ENCODE results near the gene PLSCR4. TPM values are rescaled to one million over a fixed set of nuclear protein-coding genes. Genes with fewer than 3 reads are reported as not detected.

The PLSCR4 gene
- total and polyA plus RNA-seq, 2 donors from 2014 or later: 11.9 to 33.0 TPM

DNA sequence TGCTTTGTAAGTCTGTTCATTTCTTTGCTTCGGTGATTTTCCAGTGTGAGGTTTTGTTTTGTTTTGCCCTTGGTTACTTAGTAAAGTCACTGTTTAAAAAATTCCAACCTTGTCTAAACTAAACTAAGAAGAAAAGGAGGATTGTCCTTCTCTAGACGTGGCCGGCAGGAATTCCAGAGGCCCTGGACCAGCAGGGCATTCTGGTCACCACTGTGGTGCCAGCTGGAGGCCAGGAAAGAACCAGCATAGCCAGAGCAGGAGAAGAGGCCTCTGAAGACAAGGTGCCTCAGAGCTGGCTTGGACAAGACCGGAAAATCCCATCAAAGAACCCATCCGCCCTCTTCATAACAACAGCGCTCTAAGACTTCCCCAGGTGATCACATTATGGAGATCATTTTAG is 98.1 kb downstream of the PLSCR4 start:
- H3K27me3 ChIP-seq (ENCODE audit: control insufficient read depth, insufficient read depth, low read length): no peaks in the 10 kb centered on the region
- FAIRE-seq (peak; percentile 68), DNase-seq (peak in 4 of 5 donors; percentile 53 to 87 (median 64))
- peak overlapping the region in 1 of 3 donors; percentile 7 for H3K9ac ChIP-seq (ENCODE audit: low read length in 3 of 3)
- no peaks in the 10 kb centered on the region for H3K9me3 ChIP-seq (ENCODE audit: control insufficient read depth in 2 of 3, insufficient read depth in 1 of 3, low read length in 3 of 3)
- H3K4me3 ChIP-seq (ENCODE audit: low read length in 3 of 3): no peak overlapping the region
- intact Hi-C loops (cut with DNase I): no loop called here
- TF ChIP-seq, protein P1, sequence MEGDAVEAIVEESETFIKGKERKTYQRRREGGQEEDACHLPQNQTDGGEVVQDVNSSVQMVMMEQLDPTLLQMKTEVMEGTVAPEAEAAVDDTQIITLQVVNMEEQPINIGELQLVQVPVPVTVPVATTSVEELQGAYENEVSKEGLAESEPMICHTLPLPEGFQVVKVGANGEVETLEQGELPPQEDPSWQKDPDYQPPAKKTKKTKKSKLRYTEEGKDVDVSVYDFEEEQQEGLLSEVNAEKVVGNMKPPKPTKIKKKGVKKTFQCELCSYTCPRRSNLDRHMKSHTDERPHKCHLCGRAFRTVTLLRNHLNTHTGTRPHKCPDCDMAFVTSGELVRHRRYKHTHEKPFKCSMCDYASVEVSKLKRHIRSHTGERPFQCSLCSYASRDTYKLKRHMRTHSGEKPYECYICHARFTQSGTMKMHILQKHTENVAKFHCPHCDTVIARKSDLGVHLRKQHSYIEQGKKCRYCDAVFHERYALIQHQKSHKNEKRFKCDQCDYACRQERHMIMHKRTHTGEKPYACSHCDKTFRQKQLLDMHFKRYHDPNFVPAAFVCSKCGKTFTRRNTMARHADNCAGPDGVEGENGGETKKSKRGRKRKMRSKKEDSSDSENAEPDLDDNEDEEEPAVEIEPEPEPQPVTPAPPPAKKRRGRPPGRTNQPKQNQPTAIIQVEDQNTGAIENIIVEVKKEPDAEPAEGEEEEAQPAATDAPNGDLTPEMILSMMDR (IDR thresholded peaks at IDR 0.05; ENCODE audit: borderline replicate concordance, extremely low read depth, insufficient read depth): no peak
- H3K36me3 ChIP-seq (ENCODE audit: control insufficient read depth in 2 of 3, insufficient read depth in 3 of 3, low read length in 3 of 3): no peaks in the 10 kb centered on the region
- peaks cover 2 to 22% (median 14%) of the 10 kb centered on the region in 3 donors for H3K4me1 ChIP-seq (ENCODE audit: control insufficient read depth in 2 of 3, insufficient read depth in 2 of 3, low read depth in 1 of 3, low read length in 3 of 3)
- peak overlapping the region; percentile 15 to 65 for H3K27ac ChIP-seq (ENCODE audit: low read depth in 2 of 2, low read length in 2 of 2)

DNA sequence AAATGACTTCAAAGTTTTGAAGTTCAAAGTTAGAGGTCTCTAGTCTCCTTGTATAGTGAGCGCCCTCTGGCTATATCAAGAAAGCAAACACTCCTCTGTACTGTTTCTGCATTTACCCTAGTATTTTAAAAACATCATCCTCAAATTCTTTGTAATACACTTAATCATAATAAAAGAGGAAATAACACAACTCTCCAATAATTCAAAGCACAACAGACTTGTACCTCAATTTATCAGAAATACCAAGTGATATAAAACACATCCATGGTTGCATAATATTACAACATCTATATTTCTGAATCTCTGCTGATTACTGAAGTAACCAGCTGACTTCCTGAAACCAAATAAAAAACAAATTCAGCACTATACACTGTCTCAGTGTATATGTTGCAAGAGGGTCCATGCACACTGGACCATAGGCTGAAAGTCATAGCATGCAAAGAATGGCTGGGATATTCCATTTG is 102.4 kb downstream of the PLSCR4 start:
- H3K36me3 ChIP-seq (ENCODE audit: control insufficient read depth in 2 of 3, insufficient read depth in 3 of 3, low read length in 3 of 3): no peaks in the 10 kb centered on the region
- no peak overlapping the region for H3K4me3 ChIP-seq (ENCODE audit: low read length in 3 of 3)
- no peaks in the 10 kb centered on the region for H3K27me3 ChIP-seq (ENCODE audit: control insufficient read depth, insufficient read depth, low read length)
- FAIRE-seq (no peak), DNase-seq (no peak)
- H3K4me1 ChIP-seq (ENCODE audit: control insufficient read depth in 2 of 3, insufficient read depth in 2 of 3, low read depth in 1 of 3, low read length in 3 of 3): peaks cover 2 to 8% (median 4%) of the 10 kb centered on the region in 3 donors
- TF ChIP-seq, protein P1 (IDR thresholded peaks at IDR 0.05; ENCODE audit: borderline replicate concordance, extremely low read depth, insufficient read depth): no peak
- H3K9ac ChIP-seq (ENCODE audit: low read length in 3 of 3): no peak overlapping the region
- no peak overlapping the region for H3K27ac ChIP-seq (ENCODE audit: low read depth in 2 of 2, low read length in 2 of 2)
- intact Hi-C loops (cut with DNase I): no loop called here
- H3K9me3 ChIP-seq (ENCODE audit: control insufficient read depth in 2 of 3, insufficient read depth in 1 of 3, low read length in 3 of 3): no peaks in the 10 kb centered on the region

DNA sequence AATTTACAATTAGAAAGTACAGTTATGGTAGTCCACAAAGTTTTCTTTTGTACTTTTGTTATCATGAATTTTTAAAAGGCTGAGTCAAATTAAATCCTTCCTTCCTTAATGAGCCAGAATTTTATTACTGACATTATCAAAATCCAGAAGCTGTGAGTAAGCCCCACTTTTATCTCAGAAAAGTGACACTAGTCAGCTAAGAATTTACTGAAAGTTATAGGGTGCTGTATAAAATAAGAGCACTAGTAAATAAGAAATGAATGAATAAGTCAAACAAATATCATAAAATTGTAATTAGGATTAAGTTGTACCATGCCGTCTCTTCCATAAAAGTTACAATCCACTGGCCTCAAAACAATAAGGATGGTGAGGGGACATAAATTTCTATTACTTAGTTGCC is 105.3 kb downstream of the PLSCR4 start:
- no peak for FAIRE-seq
- TF ChIP-seq, protein P1 (IDR thresholded peaks at IDR 0.05; ENCODE audit: borderline replicate concordance, extremely low read depth, insufficient read depth): no peak

DNA sequence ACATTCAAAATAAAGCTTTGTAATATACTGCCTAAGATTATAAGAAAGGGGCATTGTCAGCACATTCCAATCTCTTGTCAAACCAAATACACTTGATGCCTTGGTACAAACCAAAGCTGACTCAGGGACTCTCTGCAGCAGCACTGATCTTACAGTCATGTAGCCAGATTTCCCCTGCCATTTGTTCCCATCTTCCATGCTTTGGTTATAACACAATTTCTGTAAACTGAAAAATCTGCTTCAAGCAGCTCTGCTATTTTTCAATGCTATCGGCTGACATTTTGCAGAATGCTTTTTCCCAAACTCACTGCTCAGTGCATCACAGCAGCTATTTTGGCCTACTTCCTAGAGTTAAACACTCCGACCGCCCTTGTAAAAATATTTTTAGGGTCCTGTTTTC is 108.1 kb downstream of the PLSCR4 start:
- peak in 1 of 5 donors; percentile 59 for DNase-seq

More for the DNA sequence above, 105.3 kb downstream of the PLSCR4 start:
- no peak overlapping the region for H3K27ac ChIP-seq (ENCODE audit: low read depth in 2 of 2, low read length in 2 of 2)
- peaks cover 2 to 5% (median 2%) of the 10 kb centered on the region in 3 donors for H3K4me1 ChIP-seq (ENCODE audit: control insufficient read depth in 2 of 3, insufficient read depth in 2 of 3, low read depth in 1 of 3, low read length in 3 of 3)
- no peaks in the 10 kb centered on the region for H3K9me3 ChIP-seq (ENCODE audit: control insufficient read depth in 2 of 3, insufficient read depth in 1 of 3, low read length in 3 of 3)
- no peak overlapping the region for H3K4me3 ChIP-seq (ENCODE audit: low read length in 3 of 3)
- intact Hi-C loops (cut with DNase I): no loop called here
- H3K27me3 ChIP-seq (ENCODE audit: control insufficient read depth, insufficient read depth, low read length): no peaks in the 10 kb centered on the region
- no peaks in the 10 kb centered on the region for H3K36me3 ChIP-seq (ENCODE audit: control insufficient read depth in 2 of 3, insufficient read depth in 3 of 3, low read length in 3 of 3)
- no peak for DNase-seq
- no peak overlapping the region for H3K9ac ChIP-seq (ENCODE audit: low read length in 3 of 3)

More for the DNA sequence above, 108.1 kb downstream of the PLSCR4 start:
- intact Hi-C loops (cut with DNase I): no loop called here
- no peak overlapping the region for H3K9ac ChIP-seq (ENCODE audit: low read length in 3 of 3)
- H3K4me3 ChIP-seq (ENCODE audit: low read length in 3 of 3): no peak overlapping the region
- no peaks in the 10 kb centered on the region for H3K36me3 ChIP-seq (ENCODE audit: control insufficient read depth in 2 of 3, insufficient read depth in 3 of 3, low read length in 3 of 3)
- FAIRE-seq: peak; percentile 8
- no peaks in the 10 kb centered on the region for H3K27me3 ChIP-seq (ENCODE audit: control insufficient read depth, insufficient read depth, low read length)
- H3K4me1 ChIP-seq (ENCODE audit: control insufficient read depth in 2 of 3, insufficient read depth in 2 of 3, low read depth in 1 of 3, low read length in 3 of 3): peaks cover 0 to 5% (median 3%) of the 10 kb centered on the region in 3 donors
- no peaks in the 10 kb centered on the region for H3K9me3 ChIP-seq (ENCODE audit: control insufficient read depth in 2 of 3, insufficient read depth in 1 of 3, low read length in 3 of 3)
- TF ChIP-seq, protein P1 (IDR thresholded peaks at IDR 0.05; ENCODE audit: borderline replicate concordance, extremely low read depth, insufficient read depth): no peak
- H3K27ac ChIP-seq (ENCODE audit: low read depth in 2 of 2, low read length in 2 of 2): no peak overlapping the region
